CD4-positive, alpha-beta memory T cell (primary cell): ENCODE data around the gene BPGM. TPM values are rescaled to one million over a fixed set of nuclear protein-coding genes. Genes with fewer than 3 reads are reported as not detected.

Experiments used
- polyA plus RNA-seq, 2 donors: library from polyadenylated mRNA; unstranded; fragments of 300-500 nt; fragmentation: Illumina TruSeq; gene quantifications; one replicate each; pipeline ENCODE4 v1.2.3, GENCODE V29; 2021
- total RNA-seq, 2 experiments: library from RNA; stranded (reverse); gene quantifications; one replicate each; pipeline ENCODE4 v1.2.3, GENCODE V29; 2021

The BPGM gene
- total and polyA plus RNA-seq, 4 experiments from 2014 or later: 13.7 to 27.8 (median 18.4) TPM

Other genes with a start within 250 kb of the BPGM start
- 10 to 100 TPM; 81.2 to 91.1 TPM for gene AKR1B1, start 187.8 kb upstream of the BPGM start, total RNA-seq
- 100 to 1,000 TPM; 136 to 199 TPM for gene AKR1B1, start 187.8 kb upstream of the BPGM start, polyA plus RNA-seq
- not detected for gene AKR1B10, start 119.3 kb upstream of the BPGM start, total RNA-seq
- gene AKR1B10, start 119.3 kb upstream of the BPGM start, polyA plus RNA-seq: not detected
- gene AKR1B15, start 97.7 kb upstream of the BPGM start, total RNA-seq: not detected
- gene AKR1B15, start 97.7 kb upstream of the BPGM start, polyA plus RNA-seq: not detected
- gene CALD1, start 132.8 kb downstream of the BPGM start, total RNA-seq: not detected
- gene CALD1, start 132.8 kb downstream of the BPGM start, polyA plus RNA-seq: under 1 TPM in 1 of 2 donors, not detected in 1; 0.13 TPM